Panc1 (cell line): ENCODE measurements around the gene ZNF329. TPM values are rescaled to one million over a fixed set of nuclear protein-coding genes. Genes with fewer than 3 reads are reported as not detected.

Experiments used
- ATAC-seq: fragments of 200-7000 bp; cut with Tn5 transposase; 2 replicates; pipeline ENCODE4 v1.9.1; 2020; ENCODE audit warnings: mild to moderate bottlenecking, moderate library complexity
- BruUV-seq: library from RNA; stranded (reverse); fragments of 400-500 nt; replicated peaks from 2 replicates; lab custom pipeline; 2021; lab: Mats Ljungman, UMichigan
- CTCF ChIA-PET: fragments of 300-600 bp; sonication (Branson Sonifier 250); formaldehyde crosslinking; loops from one replicate; lab custom pipeline; 2022; ENCODE audit warnings: antibody characterized with exemption; lab: Charles Lee
- POLR2A ChIA-PET: fragments of 300-600 bp; sonication (Branson Sonifier 250); formaldehyde crosslinking; loops from one replicate; lab custom pipeline; 2022; ENCODE audit warnings: antibody characterized with exemption; lab: Charles Lee
- DNase-seq: peaks from one replicate; pipeline ENCODE4 v3.0.0-alpha.2; 2010; ENCODE audit warnings: low read depth, low spot score
- H3K27ac ChIP-seq: 2 replicates; pipeline ENCODE4 v1.5.1; 2011; ENCODE audit warnings: mild to moderate bottlenecking, low read length, inconsistent platforms
- H3K27me3 ChIP-seq: fragments of 200-500 bp; sonication (Bioruptor generic); 2 replicates; pipeline ENCODE4 v1.6.0; 2014; ENCODE audit warnings: low read length, inconsistent platforms; ENCODE audit not compliant: control insufficient read depth, insufficient read depth
- H3K36me3 ChIP-seq: fragments of 200-500 bp; sonication (Bioruptor generic); 2 replicates; pipeline ENCODE4 v1.5.1; 2014; ENCODE audit warnings: inconsistent platforms, mild to moderate bottlenecking, low read length, moderate library complexity; ENCODE audit not compliant: control insufficient read depth, insufficient read depth
- H3K4me1 ChIP-seq: 2 replicates; pipeline ENCODE4 v1.5.1; 2011; ENCODE audit warnings: inconsistent platforms, mild to moderate bottlenecking, low read length, moderate library complexity; ENCODE audit not compliant: control insufficient read depth, insufficient read depth
- H3K4me3 ChIP-seq, 2 experiments: 2 replicates each; pipeline ENCODE4 v1.5.1; 2011 to 2012; ENCODE audit warnings: low read depth in 2 of 2, low read length in 2 of 2, mild to moderate bottlenecking in 2 of 2, inconsistent platforms in 1 of 2, moderate library complexity in 1 of 2
- H3K9me3 ChIP-seq: fragments of 200-500 bp; sonication (Bioruptor generic); 2 replicates; pipeline ENCODE4 v1.5.1; 2014; ENCODE audit warnings: low read depth, mild to moderate bottlenecking, inconsistent platforms, low read length, moderate library complexity; ENCODE audit not compliant: control insufficient read depth, insufficient read depth
- POLR2AphosphoS5 ChIP-seq: IDR thresholded peaks from 2 replicates; pipeline ENCODE4 v1.6.1; 2012; ENCODE audit warnings: mild to moderate bottlenecking, low read depth, low read length, moderate library complexity
- SIN3A ChIP-seq: IDR thresholded peaks from 2 replicates; pipeline ENCODE4 v1.6.1; 2012; ENCODE audit warnings: low read depth, mild to moderate bottlenecking, low read length, moderate library complexity, borderline replicate concordance; ENCODE audit not compliant: insufficient read depth
- TCF7L2 ChIP-seq: IDR thresholded peaks from 2 replicates; pipeline ENCODE4 v1.6.1; 2011; ENCODE audit warnings: mild to moderate bottlenecking, low read depth, low read length, inconsistent platforms
- in situ Hi-C: cut with HindIII; loops from 2 replicates; pipeline ENCODE4 v1.10.0; 2016; ENCODE audit warnings: low sequenced_read_pairs, low pct_unique_long_range_greater_than_20kb
- intact Hi-C: fragments of 100-400 bp; cut with micrococcal nuclease; formaldehyde crosslinking; loops from one replicate; pipeline ENCODE4 v1.10.0; 2022; ENCODE audit not compliant: unreplicated experiment
- total RNA-seq: library from RNA; stranded (reverse); gene quantifications from one replicate; pipeline ENCODE4 v1.2.1, GENCODE V29; 2021; ENCODE audit not compliant: unreplicated experiment
- TF ChIP-seq, protein P1 (sequence below), 2 experiments: IDR thresholded peaks; 2 replicates each; pipeline ENCODE4 v1.6.1; 2011 to 2012; ENCODE audit warnings: low read depth in 2 of 2, control low read depth in 1 of 2, low read length in 1 of 2, mild to moderate bottlenecking in 1 of 2, moderate library complexity in 1 of 2; ENCODE audit not compliant: insufficient read depth in 1 of 2
- TF ChIP-seq, protein P2 (sequence below): fragments of 450-650 bp; IDR thresholded peaks from 2 replicates; pipeline ENCODE4 v1.5.1; 2017; ENCODE audit warnings: mild to moderate bottlenecking

The ZNF329 gene
- total RNA-seq, 1 experiment from 2014 or later, result 12.2 TPM

DNA sequence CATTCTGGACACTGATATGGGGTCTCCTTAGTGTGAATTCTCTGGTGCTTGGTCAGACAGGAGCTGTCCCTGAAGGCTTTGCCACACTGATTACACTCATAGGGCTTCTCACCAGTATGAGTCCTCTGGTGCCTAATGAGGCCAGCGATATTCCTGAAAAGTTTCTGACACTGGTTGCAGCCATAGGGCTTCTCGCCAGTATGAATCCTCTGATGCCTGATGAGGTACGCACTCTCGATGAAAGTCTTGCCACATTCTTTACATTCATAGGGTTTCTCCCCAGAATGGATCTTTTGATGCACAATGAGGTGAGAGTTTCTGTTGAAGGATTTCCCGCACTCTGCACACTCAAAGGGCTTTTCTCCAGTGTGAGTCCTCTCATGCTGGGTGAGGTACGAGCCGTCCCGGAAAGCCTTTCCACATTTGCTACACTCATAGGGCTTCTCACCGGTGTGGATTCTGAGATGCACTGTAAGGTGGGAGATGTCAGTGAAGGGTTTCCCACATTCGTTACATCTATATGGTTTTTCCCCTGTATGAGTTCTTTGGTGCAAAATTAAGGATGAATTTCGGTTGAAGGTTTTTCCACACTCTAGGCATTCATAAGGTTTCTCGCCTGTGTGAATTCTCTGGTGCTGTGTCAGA, 22.4 kb downstream of the ZNF329 start:
- no peak overlapping the region for H3K27ac ChIP-seq
- in situ Hi-C loops (no loop called here), intact Hi-C loops (no loop called here)
- no peaks in the 10 kb centered on the region for H3K4me1 ChIP-seq
- ChIA-PET POLR2A (no interaction called here), CTCF (no interaction called here)
- ATAC-seq, result no peak
- no peak overlapping the region for H3K4me3 ChIP-seq
- no peak for DNase-seq
- TF ChIP-seq, protein P1, sequence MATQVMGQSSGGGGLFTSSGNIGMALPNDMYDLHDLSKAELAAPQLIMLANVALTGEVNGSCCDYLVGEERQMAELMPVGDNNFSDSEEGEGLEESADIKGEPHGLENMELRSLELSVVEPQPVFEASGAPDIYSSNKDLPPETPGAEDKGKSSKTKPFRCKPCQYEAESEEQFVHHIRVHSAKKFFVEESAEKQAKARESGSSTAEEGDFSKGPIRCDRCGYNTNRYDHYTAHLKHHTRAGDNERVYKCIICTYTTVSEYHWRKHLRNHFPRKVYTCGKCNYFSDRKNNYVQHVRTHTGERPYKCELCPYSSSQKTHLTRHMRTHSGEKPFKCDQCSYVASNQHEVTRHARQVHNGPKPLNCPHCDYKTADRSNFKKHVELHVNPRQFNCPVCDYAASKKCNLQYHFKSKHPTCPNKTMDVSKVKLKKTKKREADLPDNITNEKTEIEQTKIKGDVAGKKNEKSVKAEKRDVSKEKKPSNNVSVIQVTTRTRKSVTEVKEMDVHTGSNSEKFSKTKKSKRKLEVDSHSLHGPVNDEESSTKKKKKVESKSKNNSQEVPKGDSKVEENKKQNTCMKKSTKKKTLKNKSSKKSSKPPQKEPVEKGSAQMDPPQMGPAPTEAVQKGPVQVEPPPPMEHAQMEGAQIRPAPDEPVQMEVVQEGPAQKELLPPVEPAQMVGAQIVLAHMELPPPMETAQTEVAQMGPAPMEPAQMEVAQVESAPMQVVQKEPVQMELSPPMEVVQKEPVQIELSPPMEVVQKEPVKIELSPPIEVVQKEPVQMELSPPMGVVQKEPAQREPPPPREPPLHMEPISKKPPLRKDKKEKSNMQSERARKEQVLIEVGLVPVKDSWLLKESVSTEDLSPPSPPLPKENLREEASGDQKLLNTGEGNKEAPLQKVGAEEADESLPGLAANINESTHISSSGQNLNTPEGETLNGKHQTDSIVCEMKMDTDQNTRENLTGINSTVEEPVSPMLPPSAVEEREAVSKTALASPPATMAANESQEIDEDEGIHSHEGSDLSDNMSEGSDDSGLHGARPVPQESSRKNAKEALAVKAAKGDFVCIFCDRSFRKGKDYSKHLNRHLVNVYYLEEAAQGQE (IDR thresholded peaks at IDR 0.05; ENCODE audit: insufficient read depth in 1 of 2, low read depth in 2 of 2, low read length in 1 of 2), result no peak
- no peak for TF ChIP-seq POLR2AphosphoS5
- H3K9me3 ChIP-seq, result peaks cover 77% of the 10 kb centered on the region
- 0 out of 2 replicates have a peak, but pooled peaks cover 2% of the 10 kb centered on the region for H3K36me3 ChIP-seq
- no peaks in the 10 kb centered on the region for H3K27me3 ChIP-seq
- no TSS peak for BruUV-seq

DNA sequence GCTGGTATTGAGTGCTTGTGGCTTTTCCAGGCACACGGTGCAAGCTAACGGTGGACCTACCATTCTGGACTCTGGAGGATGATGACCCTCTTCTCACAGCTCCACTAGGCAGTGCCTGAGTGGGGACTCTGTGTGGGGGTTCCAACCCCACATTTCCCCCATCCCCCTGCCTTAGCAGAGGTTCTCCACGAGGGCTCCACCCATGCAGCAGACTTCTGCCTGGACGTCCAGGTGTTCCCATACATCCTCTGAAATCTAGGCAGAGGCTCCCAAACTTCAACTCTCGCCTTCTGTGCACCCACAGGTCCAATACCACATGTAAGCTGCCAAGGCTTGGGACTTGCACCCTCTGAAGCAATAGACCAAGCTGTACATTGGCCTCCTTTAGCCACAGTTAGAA, 27.2 kb downstream of the ZNF329 start:
- POLR2A ChIA-PET, result no interaction called here
- in situ Hi-C loops, result no loop called here
- DNase-seq (no peak), ATAC-seq (no peak)
- Histone ChIP-seq H3K27ac (no peak overlapping the region), H3K27me3 (no peaks in the 10 kb centered on the region), H3K4me1 (no peaks in the 10 kb centered on the region), H3K4me3 (no peak overlapping the region), H3K36me3 (no peaks in the 10 kb centered on the region), H3K9me3 (peaks cover 65% of the 10 kb centered on the region)
- intact Hi-C loops, result no loop called here
- no peak for TF ChIP-seq SIN3A
- no peak for TF ChIP-seq POLR2AphosphoS5
- TF ChIP-seq, protein P1 (IDR thresholded peaks at IDR 0.05; ENCODE audit: insufficient read depth in 1 of 2, low read depth in 2 of 2, low read length in 1 of 2), result no peak
- no peak for TF ChIP-seq TCF7L2
- TF ChIP-seq, protein P2, sequence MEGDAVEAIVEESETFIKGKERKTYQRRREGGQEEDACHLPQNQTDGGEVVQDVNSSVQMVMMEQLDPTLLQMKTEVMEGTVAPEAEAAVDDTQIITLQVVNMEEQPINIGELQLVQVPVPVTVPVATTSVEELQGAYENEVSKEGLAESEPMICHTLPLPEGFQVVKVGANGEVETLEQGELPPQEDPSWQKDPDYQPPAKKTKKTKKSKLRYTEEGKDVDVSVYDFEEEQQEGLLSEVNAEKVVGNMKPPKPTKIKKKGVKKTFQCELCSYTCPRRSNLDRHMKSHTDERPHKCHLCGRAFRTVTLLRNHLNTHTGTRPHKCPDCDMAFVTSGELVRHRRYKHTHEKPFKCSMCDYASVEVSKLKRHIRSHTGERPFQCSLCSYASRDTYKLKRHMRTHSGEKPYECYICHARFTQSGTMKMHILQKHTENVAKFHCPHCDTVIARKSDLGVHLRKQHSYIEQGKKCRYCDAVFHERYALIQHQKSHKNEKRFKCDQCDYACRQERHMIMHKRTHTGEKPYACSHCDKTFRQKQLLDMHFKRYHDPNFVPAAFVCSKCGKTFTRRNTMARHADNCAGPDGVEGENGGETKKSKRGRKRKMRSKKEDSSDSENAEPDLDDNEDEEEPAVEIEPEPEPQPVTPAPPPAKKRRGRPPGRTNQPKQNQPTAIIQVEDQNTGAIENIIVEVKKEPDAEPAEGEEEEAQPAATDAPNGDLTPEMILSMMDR, result no peak
- BruUV-seq, result no TSS peak
- CTCF ChIA-PET, result no interaction called here
